Gastroesophageal sphincter (tissue), 3 donors: ENCODE data around the gene SRBD1.

Experiments
- EP300 ChIP-seq: sonication (generic); formaldehyde crosslinking; IDR thresholded peaks from one replicate; pipeline ENCODE4 v1.6.1; 2017; ENCODE audit warnings: antibody characterized with exemption, mild to moderate bottlenecking
- POLR2A ChIP-seq, 2 donors: fragments of 450-650 bp; IDR thresholded peaks; one replicate each; pipeline ENCODE4 v1.6.1; 2017; ENCODE audit warnings: antibody characterized with exemption in 2 of 2, mild to moderate bottlenecking in 2 of 2, moderate library complexity in 1 of 2
- POLR2AphosphoS5 ChIP-seq: sonication (generic); formaldehyde crosslinking; IDR thresholded peaks from one replicate; pipeline ENCODE4 v1.6.1; 2017; ENCODE audit warnings: antibody characterized with exemption
- TF ChIP-seq, protein P1 (sequence below), 4 experiments: fragments of 200-600 bp in 2 of 4; fragments of 450-650 bp in 2 of 4; sonication (generic) in 1 of 4; IDR thresholded peaks; one replicate each; pipeline ENCODE4 v1.5.1; 2017 to 2019; ENCODE audit warnings: antibody characterized with exemption in 4 of 4, mild to moderate bottlenecking in 2 of 4, moderate library complexity in 2 of 4

DNA sequence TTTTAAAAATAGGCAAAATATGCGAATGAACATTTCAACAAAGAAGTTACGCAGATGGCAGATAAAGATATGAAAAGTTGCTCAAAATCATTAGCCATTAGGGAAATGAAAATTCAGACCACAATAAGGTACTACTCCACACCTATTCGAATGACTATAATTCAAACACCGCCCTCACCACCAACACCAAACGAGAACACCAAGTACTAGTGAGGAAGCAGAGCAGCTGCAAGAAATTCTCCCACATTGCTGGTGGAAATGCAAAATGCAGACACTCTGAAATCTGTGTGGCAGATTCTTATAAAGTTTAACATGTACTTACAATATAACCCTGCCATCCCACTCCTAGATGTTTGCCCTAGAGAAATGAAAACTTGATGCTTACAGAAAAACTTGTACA is 23.2 kb upstream of the SRBD1 start:
- no peak for TF ChIP-seq POLR2AphosphoS5
- TF ChIP-seq EP300: no peak
- TF ChIP-seq, protein P1, sequence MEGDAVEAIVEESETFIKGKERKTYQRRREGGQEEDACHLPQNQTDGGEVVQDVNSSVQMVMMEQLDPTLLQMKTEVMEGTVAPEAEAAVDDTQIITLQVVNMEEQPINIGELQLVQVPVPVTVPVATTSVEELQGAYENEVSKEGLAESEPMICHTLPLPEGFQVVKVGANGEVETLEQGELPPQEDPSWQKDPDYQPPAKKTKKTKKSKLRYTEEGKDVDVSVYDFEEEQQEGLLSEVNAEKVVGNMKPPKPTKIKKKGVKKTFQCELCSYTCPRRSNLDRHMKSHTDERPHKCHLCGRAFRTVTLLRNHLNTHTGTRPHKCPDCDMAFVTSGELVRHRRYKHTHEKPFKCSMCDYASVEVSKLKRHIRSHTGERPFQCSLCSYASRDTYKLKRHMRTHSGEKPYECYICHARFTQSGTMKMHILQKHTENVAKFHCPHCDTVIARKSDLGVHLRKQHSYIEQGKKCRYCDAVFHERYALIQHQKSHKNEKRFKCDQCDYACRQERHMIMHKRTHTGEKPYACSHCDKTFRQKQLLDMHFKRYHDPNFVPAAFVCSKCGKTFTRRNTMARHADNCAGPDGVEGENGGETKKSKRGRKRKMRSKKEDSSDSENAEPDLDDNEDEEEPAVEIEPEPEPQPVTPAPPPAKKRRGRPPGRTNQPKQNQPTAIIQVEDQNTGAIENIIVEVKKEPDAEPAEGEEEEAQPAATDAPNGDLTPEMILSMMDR (IDR thresholded peaks at IDR 0.05): no peak
- TF ChIP-seq POLR2A (IDR thresholded peaks at IDR 0.05): no peak
